HUES6 (cell line): ENCODE measurements around the gene NUDT21.
A peak's percentile ranks its signal among the peaks of the same experiment; 100 is the strongest.
"Not testable (repeated sequence)": the region's sequence is repeated elsewhere in the genome, so short reads cannot be mapped to it uniquely, and the experiment has no call there.

ENCODE experiments used
- H3K27ac ChIP-seq: 2 replicates; pipeline ENCODE4 v1.7.0; 2013; ENCODE audit warnings: low read depth, mild to moderate bottlenecking, low read length, inconsistent platforms
- H3K27me3 ChIP-seq: 2 replicates; pipeline ENCODE4 v1.6.1; 2013; ENCODE audit warnings: low read length; ENCODE audit not compliant: control insufficient read depth, insufficient read depth
- H3K36me3 ChIP-seq: 2 replicates; pipeline ENCODE4 v1.6.1; 2013; ENCODE audit warnings: low read length; ENCODE audit not compliant: control insufficient read depth, insufficient read depth
- H3K4me1 ChIP-seq: 2 replicates; pipeline ENCODE4 v1.6.1; 2013; ENCODE audit warnings: low read length; ENCODE audit not compliant: control insufficient read depth, insufficient read depth
- H3K4me3 ChIP-seq: 2 replicates; pipeline ENCODE4 v1.5.1; 2013; ENCODE audit warnings: low read depth, low read length
- H3K9ac ChIP-seq: one replicate; pipeline ENCODE4 v1.6.1; 2013; ENCODE audit warnings: mild to moderate bottlenecking, low read length
- H3K9me3 ChIP-seq: 2 replicates; pipeline ENCODE4 v1.6.1; 2013; ENCODE audit warnings: low read depth, low read length; ENCODE audit not compliant: control insufficient read depth, insufficient read depth

The NUDT21 gene

GRCh38 chr16:56450986-56451752 is at the start of gene NUDT21, which contains the start of gene OGFOD1:
Gene NUDT21 (minus strand): TSS chr16:56451332. CDS start chr16:56451202, 130 bp downstream.
Gene OGFOD1 (plus strand): TSS chr16:56451554. CDS start chr16:56451613, 59 bp downstream.
- no peaks in the 10 kb centered on the region for H3K9me3 ChIP-seq
- peak within 1 kb of the TSS; percentile 90 for H3K4me3 ChIP-seq
- H3K4me1 ChIP-seq, result peaks cover 8% of the 10 kb centered on the region; the same call in 1 of the 2 replicates
- peak within 1 kb of the TSS; percentile 49; the same call in 1 of the 2 replicates for H3K27ac ChIP-seq
- peak within 1 kb of the TSS; percentile 90 for H3K9ac ChIP-seq
- no peaks in the 10 kb centered on the region for H3K27me3 ChIP-seq
- H3K36me3 ChIP-seq, result peaks cover 42% of the 10 kb centered on the region

- H3K9me3 ChIP-seq, result no peaks in the 10 kb centered on the region
- H3K27ac ChIP-seq, result no peak overlapping the region
- H3K36me3 ChIP-seq, result peaks cover 18% of the 10 kb centered on the region
- no peaks in the 10 kb centered on the region for H3K27me3 ChIP-seq
- H3K4me1 ChIP-seq, result no peaks in the 10 kb centered on the region
- no peak overlapping the region for H3K4me3 ChIP-seq
- no peak overlapping the region for H3K9ac ChIP-seq
These were observed 42.7 kb upstream of the NUDT21 start for GRCh38 chr16:56493815-56494214.

GRCh38 chr16:56493126-56493525 is 42.0 kb upstream of the NUDT21 start:
- Histone ChIP-seq H3K27ac (no peak overlapping the region), H3K9me3 (no peaks in the 10 kb centered on the region), H3K9ac (no peak overlapping the region), H3K27me3 (no peaks in the 10 kb centered on the region), H3K4me3 (no peak overlapping the region), H3K4me1 (no peaks in the 10 kb centered on the region), H3K36me3 (peaks cover 11% of the 10 kb centered on the region)

DNA sequence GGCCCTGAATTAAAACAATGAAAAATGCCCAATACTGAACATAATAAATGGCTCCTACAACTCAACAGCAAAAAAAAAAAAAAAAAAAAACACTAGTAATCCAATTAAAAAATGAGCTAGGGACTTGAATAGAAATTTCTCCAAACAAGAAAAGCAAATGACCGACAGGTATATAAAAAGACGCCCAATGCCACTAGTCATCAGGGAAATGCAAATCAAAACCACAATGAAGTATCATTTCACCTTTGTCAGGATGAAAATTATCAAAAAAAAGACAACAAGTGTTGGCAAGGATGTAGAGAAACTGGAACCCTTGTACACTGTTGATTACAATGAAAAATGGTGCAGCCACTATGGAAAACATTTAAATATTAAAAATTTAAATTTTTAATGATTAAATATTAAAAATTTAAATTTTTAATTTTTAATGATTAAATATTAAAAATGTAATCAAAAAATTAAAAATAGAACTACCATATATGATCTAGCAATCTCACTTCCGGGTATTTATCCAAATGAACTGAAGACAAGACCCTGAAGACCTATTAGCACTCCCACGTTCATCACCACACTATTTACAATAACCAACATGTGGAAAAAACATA is 40.6 kb upstream of the NUDT21 start:
- Histone ChIP-seq H3K4me1 (no peaks in the 10 kb centered on the region), H3K4me3 (no peak overlapping the region), H3K9ac (no peak overlapping the region), H3K27ac (no peak overlapping the region), H3K9me3 (no peaks in the 10 kb centered on the region), H3K36me3 (peaks cover 2% of the 10 kb centered on the region; the same call in 1 of the 2 replicates), H3K27me3 (no peaks in the 10 kb centered on the region)

DNA sequence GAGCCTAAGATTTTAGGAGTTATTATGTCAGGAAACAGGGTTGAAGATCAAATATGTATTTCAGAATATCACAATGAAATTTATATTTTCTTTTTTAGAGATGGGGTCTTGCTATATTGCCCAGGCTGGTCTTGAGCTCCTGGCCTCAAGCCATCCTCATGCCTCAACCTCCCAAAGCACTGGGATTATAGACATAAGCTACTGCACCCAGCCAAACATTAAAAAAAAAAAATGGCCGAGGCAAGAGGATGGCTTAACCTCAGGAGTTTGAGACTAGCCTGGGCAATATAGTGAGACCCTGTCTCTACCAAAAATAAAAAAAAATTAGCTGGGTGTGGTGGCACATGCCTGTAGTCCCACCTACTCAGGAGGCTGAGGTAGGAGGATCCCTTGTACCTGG is 37.7 kb upstream of the NUDT21 start:
- not testable (repeated sequence) for H3K27me3 ChIP-seq, H3K9me3 ChIP-seq, H3K36me3 ChIP-seq, H3K27ac ChIP-seq, H3K9ac ChIP-seq, H3K4me3 ChIP-seq, H3K4me1 ChIP-seq

- Histone ChIP-seq H3K4me3 (no peak overlapping the region), H3K9ac (no peak overlapping the region), H3K27ac (no peak overlapping the region), H3K9me3 (no peaks in the 10 kb centered on the region), H3K27me3 (no peaks in the 10 kb centered on the region), H3K4me1 (no peaks in the 10 kb centered on the region), H3K36me3 (peaks cover 5% of the 10 kb centered on the region)
These were observed 36.9 kb upstream of the NUDT21 start for GRCh38 chr16:56488035-56488434.

GRCh38 chr16:56483394-56483793 is 32.3 kb upstream of the NUDT21 start:
- no peaks in the 10 kb centered on the region for H3K9me3 ChIP-seq
- no peak overlapping the region for H3K27ac ChIP-seq
- no peaks in the 10 kb centered on the region for H3K27me3 ChIP-seq
- no peak overlapping the region for H3K4me3 ChIP-seq
- H3K4me1 ChIP-seq, result no peaks in the 10 kb centered on the region
- no peak overlapping the region for H3K9ac ChIP-seq
- peaks cover 16% of the 10 kb centered on the region for H3K36me3 ChIP-seq

DNA sequence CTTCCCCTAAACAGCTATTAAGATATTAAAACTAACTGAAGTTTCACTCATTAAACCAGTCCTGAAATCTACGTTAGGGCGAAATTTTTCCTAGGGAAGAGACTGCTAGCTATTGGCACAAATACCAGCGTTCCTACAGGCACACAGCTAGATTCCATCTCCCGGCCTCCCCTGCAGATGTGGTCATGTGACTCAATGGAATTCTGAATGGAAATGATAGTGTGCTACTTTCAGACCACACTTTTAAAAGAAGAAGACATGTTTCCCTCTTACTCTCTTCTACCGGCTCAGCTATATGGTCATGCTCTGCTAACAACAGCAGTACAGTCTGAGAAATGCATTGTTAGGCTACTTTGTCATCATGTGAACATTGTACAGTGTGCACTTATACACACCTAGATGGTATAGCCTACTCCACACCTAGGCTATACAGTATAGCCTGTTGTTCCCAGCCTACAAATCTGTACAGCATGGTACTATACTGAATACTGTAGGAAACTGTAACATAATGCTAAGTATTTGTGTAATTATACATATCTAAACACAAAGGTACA is 31.6 kb upstream of the NUDT21 start:
- Histone ChIP-seq H3K9me3 (no peaks in the 10 kb centered on the region), H3K27ac (no peak overlapping the region), H3K9ac (no peak overlapping the region), H3K4me3 (no peak overlapping the region), H3K36me3 (peaks cover 18% of the 10 kb centered on the region), H3K4me1 (no peaks in the 10 kb centered on the region), H3K27me3 (no peaks in the 10 kb centered on the region)

GRCh38 chr16:56481468-56482122 is 30.5 kb upstream of the NUDT21 start:
- H3K9ac ChIP-seq, result no peak overlapping the region
- no peaks in the 10 kb centered on the region for H3K27me3 ChIP-seq
- peaks cover 25% of the 10 kb centered on the region for H3K36me3 ChIP-seq
- no peaks in the 10 kb centered on the region for H3K9me3 ChIP-seq
- no peak overlapping the region for H3K4me3 ChIP-seq
- no peaks in the 10 kb centered on the region for H3K4me1 ChIP-seq
- H3K27ac ChIP-seq, result no peak overlapping the region

- H3K9ac ChIP-seq, result no peak overlapping the region
- H3K27ac ChIP-seq, result no peak overlapping the region
- H3K4me3 ChIP-seq, result no peak overlapping the region
- H3K9me3 ChIP-seq, result no peaks in the 10 kb centered on the region
- H3K27me3 ChIP-seq, result no peaks in the 10 kb centered on the region
- H3K4me1 ChIP-seq, result no peaks in the 10 kb centered on the region
- peaks cover 31% of the 10 kb centered on the region for H3K36me3 ChIP-seq
These were observed 29.8 kb upstream of the NUDT21 start for GRCh38 chr16:56480776-56481467.
